Peyer's patch (tissue), 4 donors: Measurements from ENCODE around the gene DCST2. TPM values are rescaled to one million over a fixed set of nuclear protein-coding genes. Genes with fewer than 3 reads are reported as not detected.

Experiments
- DNase-seq, 3 donors: peaks; one replicate each; pipeline ENCODE4 v3.0.0-alpha.2; 2017 to 2019
- H3K27ac ChIP-seq, 4 donors: fragments of 200-600 bp; sonication (generic); one replicate each; pipeline ENCODE4 v1.5.1; 2016 to 2019
- H3K27me3 ChIP-seq, 2 donors: fragments of 200-600 bp; sonication (generic); one replicate each; pipeline ENCODE4 v1.5.1; 2019
- H3K36me3 ChIP-seq, 3 donors: fragments of 200-600 bp; sonication (generic); one replicate each; pipeline ENCODE4 v1.5.1; 2016 to 2019
- H3K4me1 ChIP-seq, 4 donors: fragments of 200-600 bp; sonication (generic); one replicate each; pipeline ENCODE4 v1.5.1; 2016 to 2019
- H3K4me3 ChIP-seq, 4 donors: fragments of 200-600 bp; sonication (generic); 1 replicate in 3 of 4; 2 replicates in 1 of 4; pipeline ENCODE4 v1.5.1; 2016 to 2019; ENCODE audit warnings: mild to moderate bottlenecking in 1 of 4
- H3K9me3 ChIP-seq, 4 donors: fragments of 200-600 bp; sonication (generic); one replicate each; pipeline ENCODE4 v1.5.1; 2016 to 2019; ENCODE audit warnings: mild to moderate bottlenecking in 1 of 4
- CTCF ChIP-seq, 6 experiments: fragments of 450-650 bp in 4 of 6; fragments of 200-600 bp in 2 of 6; sonication (generic) in 1 of 6; IDR thresholded peaks; one replicate each; pipeline ENCODE4 v1.5.1; 2017 to 2019; ENCODE audit warnings: antibody characterized with exemption in 6 of 6, mild to moderate bottlenecking in 3 of 6, moderate library complexity in 1 of 6
- POLR2A ChIP-seq, 2 donors: fragments of 450-650 bp; IDR thresholded peaks; one replicate each; pipeline ENCODE4 v1.5.1; 2017; ENCODE audit warnings: antibody characterized with exemption in 2 of 2, mild to moderate bottlenecking in 2 of 2, moderate library complexity in 2 of 2
- small RNA-seq, 2 donors: library from RNA; depleted of rRNA; stranded (forward); fragments of <200 nt; gene quantifications; one replicate each; pipeline ENCODE3, GENCODE V24; 2016
- total RNA-seq, 4 donors: library from RNA; depleted of rRNA; stranded (reverse); fragments of >200 nt; gene quantifications; one replicate each; pipeline ENCODE4 v1.1.0, GENCODE V29; 2016

The DCST2 gene
- total RNA-seq, 4 donors from 2014 or later = 1.7 to 12.5 (median 5.3) TPM

- peak overlapping the region; percentile 0 to 99 (median 44) for H3K27ac ChIP-seq
- TF ChIP-seq POLR2A (IDR thresholded peaks at IDR 0.05) (no peak), CTCF (IDR thresholded peaks at IDR 0.05) (no peak)
- peak overlapping the region in 1 of 4 donors; percentile 38 for H3K4me3 ChIP-seq
- H3K4me1 ChIP-seq = peaks cover 0 to 39% (median 10%) of the 10 kb centered on the region in 4 donors
- H3K9me3 ChIP-seq = no peaks in the 10 kb centered on the region
- peaks cover 0 to 54% (median 0%) of the 10 kb centered on the region in 3 donors for H3K36me3 ChIP-seq
- H3K27me3 ChIP-seq = no peaks in the 10 kb centered on the region
- DNase-seq = peak in 1 of 3 donors; percentile 28
Observed at GRCh38 chr1:154969246-154969645, 64.3 kb downstream of the DCST2 start.

- peak in 1 of 3 donors; percentile 24 for DNase-seq
- Histone ChIP-seq H3K4me3 (no peak overlapping the region), H3K9me3 (no peaks in the 10 kb centered on the region), H3K36me3 (peaks cover 0 to 59% (median 0%) of the 10 kb centered on the region in 3 donors), H3K27me3 (no peaks in the 10 kb centered on the region), H3K27ac (peak overlapping the region in 2 of 4 donors; percentile 0 to 24), H3K4me1 (peaks cover 0 to 39% (median 10%) of the 10 kb centered on the region in 4 donors)
- TF ChIP-seq CTCF (IDR thresholded peaks at IDR 0.05) (no peak), POLR2A (IDR thresholded peaks at IDR 0.05) (no peak)
Observed at GRCh38 chr1:154968731-154969130, 64.8 kb downstream of the DCST2 start.

Small RNA genes within 50 kb of the gene (small RNA-seq; reads per million reads assigned to genes)
- gene MIR4258 = 0 reads per million in 2 donors

Other genes with a start within 250 kb of the DCST2 start
- 1 to 10 TPM in 3 of 4 donors, under 1 TPM in 1; 0.85 to 1.7 (median 1.2) TPM for gene KCNN3, start 163.5 kb downstream of the DCST2 start, total RNA-seq
- 10 to 100 TPM in 3 of 4 donors, 1 to 10 TPM in 1; 5.0 to 20.1 (median 19.2) TPM for gene PMVK, start 97.1 kb downstream of the DCST2 start, total RNA-seq
- gene PBXIP1, start 77.7 kb downstream of the DCST2 start, total RNA-seq = 100 to 1,000 TPM in 3 of 4 donors, 10 to 100 TPM in 1; 66.6 to 117 (median 109) TPM
- gene PYGO2, start 72.0 kb downstream of the DCST2 start, total RNA-seq = 10 to 100 TPM; 32.2 to 48.9 (median 34.2) TPM
- gene SHC1, start 63.0 kb downstream of the DCST2 start, total RNA-seq = 100 to 1,000 TPM in 2 of 4 donors, 10 to 100 TPM in 2; 56.9 to 150 (median 104) TPM
- gene CKS1B, start 59.1 kb downstream of the DCST2 start, total RNA-seq = 10 to 100 TPM; 20.3 to 39.1 (median 26.5) TPM
- gene FLAD1, start 50.4 kb downstream of the DCST2 start, total RNA-seq = 10 to 100 TPM; 29.7 to 50.3 (median 46.3) TPM
- gene LENEP, start 40.2 kb downstream of the DCST2 start, total RNA-seq = not detected
- gene ZBTB7B, start 31.0 kb downstream of the DCST2 start, total RNA-seq = 100 to 1,000 TPM in 3 of 4 donors, 10 to 100 TPM in 1; 35.5 to 412 (median 346) TPM
- 1 to 10 TPM in 1 of 4 donors, under 1 TPM in 1, not detected in 2; 0.88 to 2.7 TPM for gene DCST1, start within 50 bp of the DCST2 start, total RNA-seq
- gene ADAM15, start 17.5 kb upstream of the DCST2 start, total RNA-seq = 100 to 1,000 TPM; 111 to 191 (median 126) TPM
- 10 to 100 TPM in 3 of 4 donors, 1 to 10 TPM in 1; 2.5 to 39.6 (median 18.2) TPM for gene EFNA4, start 30.0 kb upstream of the DCST2 start, total RNA-seq
- 1 to 10 TPM; 2.3 to 8.7 (median 5.3) TPM for gene EFNA3, start 45.1 kb upstream of the DCST2 start, total RNA-seq
- gene EFNA1, start 94.1 kb upstream of the DCST2 start, total RNA-seq = 100 to 1,000 TPM in 3 of 4 donors, 10 to 100 TPM in 1; 13.2 to 166 (median 145) TPM
- gene SLC50A1, start 102.1 kb upstream of the DCST2 start, total RNA-seq = 10 to 100 TPM; 42.5 to 83.3 (median 46.7) TPM
- 10 to 100 TPM; 33.5 to 89.2 (median 65.0) TPM for gene DPM3, start 106.8 kb upstream of the DCST2 start, total RNA-seq
- 100 to 1,000 TPM; 111 to 137 (median 117) TPM for gene KRTCAP2, start 139.5 kb upstream of the DCST2 start, total RNA-seq
- not detected for gene TRIM46, start 140.1 kb upstream of the DCST2 start, total RNA-seq
- gene THBS3, start 174.1 kb upstream of the DCST2 start, total RNA-seq = 10 to 100 TPM; 15.9 to 58.6 (median 46.5) TPM
- gene MTX1, start 174.9 kb upstream of the DCST2 start, total RNA-seq = 10 to 100 TPM; 33.2 to 45.2 (median 36.5) TPM
- gene ENTREP3, start 221.7 kb upstream of the DCST2 start, total RNA-seq = 10 to 100 TPM in 3 of 4 donors, 1 to 10 TPM in 1; 5.8 to 20.7 (median 15.4) TPM
- gene SCAMP3, start 228.6 kb upstream of the DCST2 start, total RNA-seq = 10 to 100 TPM; 34.7 to 63.7 (median 49.2) TPM
- gene CLK2, start 239.7 kb upstream of the DCST2 start, total RNA-seq = 100 to 1,000 TPM in 2 of 4 donors, 10 to 100 TPM in 2; 44.7 to 125 (median 98.5) TPM
- gene HCN3, start 243.7 kb upstream of the DCST2 start, total RNA-seq = 10 to 100 TPM in 3 of 4 donors, 1 to 10 TPM in 1; 7.4 to 25.5 (median 19.5) TPM